SU-DHL-6 (cell line): ENCODE results near the gene RANBP9.

Source experiments
- H2AFZ ChIP-seq: fragments of 200-600 bp; sonication (generic); 2 replicates; pipeline ENCODE4 v1.6.1; 2014; ENCODE audit warnings: low read depth, mild to moderate bottlenecking, moderate library complexity, mixed read lengths, antibody characterized with exemption, low read length; ENCODE audit not compliant: severe bottlenecking
- H3F3A ChIP-seq: fragments of 200-600 bp; shearing (Covaris generic); 2 replicates; pipeline ENCODE4 v1.6.0; 2016; ENCODE audit warnings: antibody characterized with exemption, mild to moderate bottlenecking; ENCODE audit not compliant: insufficient read depth
- H3K27ac ChIP-seq: fragments of 200-600 bp; sonication (generic); 2 replicates; pipeline ENCODE4 v1.5.1; 2016; ENCODE audit warnings: low read depth, mild to moderate bottlenecking, low read length, moderate library complexity, mixed read lengths
- H3K27me3 ChIP-seq: fragments of 200-600 bp; sonication (generic), shearing (Covaris generic); 2 replicates; pipeline ENCODE4 v1.6.0; 2014; ENCODE audit warnings: mild to moderate bottlenecking, low read length
- H3K36me3 ChIP-seq: fragments of 200-600 bp; sonication (generic); 2 replicates; pipeline ENCODE4 v1.6.1; 2014; ENCODE audit warnings: mild to moderate bottlenecking, low read length, mixed read lengths
- H3K4me2 ChIP-seq: fragments of 300-600, 200-600 bp; shearing (Covaris generic), sonication (generic); 2 replicates; pipeline ENCODE4 v1.6.0; 2014; ENCODE audit warnings: low read length, low read depth, mild to moderate bottlenecking; ENCODE audit not compliant: poor library complexity, severe bottlenecking
- H3K4me3 ChIP-seq: fragments of 200-600 bp; sonication (generic); 2 replicates; pipeline ENCODE4 v1.5.1; 2014; ENCODE audit warnings: antibody characterized with exemption, low read length, mild to moderate bottlenecking, mixed read lengths; ENCODE audit not compliant: insufficient read depth, poor library complexity, severe bottlenecking
- H3K79me2 ChIP-seq: fragments of 200-600 bp; sonication (generic); 2 replicates; pipeline ENCODE4 v1.6.1; 2014; ENCODE audit warnings: mild to moderate bottlenecking, low read length, moderate library complexity; ENCODE audit not compliant: insufficient read depth
- H3K9ac ChIP-seq: fragments of 200-600 bp; sonication (generic); 2 replicates; pipeline ENCODE4 v1.7.0; 2014; ENCODE audit warnings: mild to moderate bottlenecking, low read length
- H3K9me2 ChIP-seq: fragments of 200-600 bp; sonication (generic); replicated peaks from 2 replicates; pipeline ENCODE4 v1.6.1; 2014; ENCODE audit warnings: low read length; ENCODE audit not compliant: insufficient read depth
- H3K9me3 ChIP-seq: fragments of 200-600 bp; sonication (generic); 2 replicates; pipeline ENCODE4 v1.6.1; 2014; ENCODE audit warnings: low read length, mixed read lengths; ENCODE audit not compliant: insufficient read depth
- H4K20me1 ChIP-seq: fragments of 200-600 bp; sonication (generic); 2 replicates; pipeline ENCODE4 v1.6.1; 2014; ENCODE audit warnings: low read depth, mild to moderate bottlenecking, antibody characterized with exemption, low read length, moderate library complexity, mixed read lengths
- EZH2phosphoT487 ChIP-seq: fragments of 200-600 bp; sonication (generic), shearing (Covaris generic); conservative IDR thresholded peaks from 2 replicates; pipeline ENCODE4 v1.6.1; 2018; ENCODE audit warnings: mild to moderate bottlenecking, antibody characterized with exemption, low read length, moderate library complexity, mixed read lengths
- TF ChIP-seq, protein P1 (sequence below): fragments of 200-600 bp; sonication (generic); IDR thresholded peaks from one replicate; pipeline ENCODE4 v1.5.1; 2017; ENCODE audit warnings: antibody characterized with exemption, mild to moderate bottlenecking, low read length, moderate library complexity; ENCODE audit not compliant: insufficient read depth, poor library complexity, severe bottlenecking

The RANBP9 gene

DNA sequence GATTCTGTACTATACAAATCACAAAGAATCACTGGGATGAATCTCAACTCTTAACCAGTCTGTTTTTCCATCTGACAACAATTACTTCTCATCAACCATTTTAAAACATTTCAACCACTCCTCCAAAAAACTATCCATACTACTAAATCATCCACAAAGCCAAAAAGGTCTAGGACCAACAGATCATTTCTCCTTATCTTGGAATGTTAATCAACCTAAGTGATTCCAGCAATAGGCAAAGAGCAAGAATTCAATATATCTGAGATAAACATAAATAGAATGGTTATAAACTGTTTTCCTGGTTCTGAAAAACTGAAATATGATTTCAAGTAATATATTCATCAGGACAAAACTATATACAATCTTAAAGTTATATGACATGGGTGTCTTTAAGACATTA is 28.6 kb downstream of the RANBP9 start:
- no peak overlapping the region for H3K9ac ChIP-seq
- peaks cover 13% of the 10 kb centered on the region; the same call in 1 of the 2 replicates for H3K36me3 ChIP-seq
- no peak overlapping the region for H3K27ac ChIP-seq
- peaks cover 95% of the 10 kb centered on the region for H3K79me2 ChIP-seq
- H3K9me2 ChIP-seq: no peaks in the 10 kb centered on the region
- H2AFZ ChIP-seq: no peak overlapping the region
- H3F3A ChIP-seq: no peaks in the 10 kb centered on the region
- H3K4me3 ChIP-seq: no peak overlapping the region
- H3K9me3 ChIP-seq: no peaks in the 10 kb centered on the region
- no peak overlapping the region for H3K4me2 ChIP-seq
- no peaks in the 10 kb centered on the region for H3K27me3 ChIP-seq
- TF ChIP-seq, protein P1, sequence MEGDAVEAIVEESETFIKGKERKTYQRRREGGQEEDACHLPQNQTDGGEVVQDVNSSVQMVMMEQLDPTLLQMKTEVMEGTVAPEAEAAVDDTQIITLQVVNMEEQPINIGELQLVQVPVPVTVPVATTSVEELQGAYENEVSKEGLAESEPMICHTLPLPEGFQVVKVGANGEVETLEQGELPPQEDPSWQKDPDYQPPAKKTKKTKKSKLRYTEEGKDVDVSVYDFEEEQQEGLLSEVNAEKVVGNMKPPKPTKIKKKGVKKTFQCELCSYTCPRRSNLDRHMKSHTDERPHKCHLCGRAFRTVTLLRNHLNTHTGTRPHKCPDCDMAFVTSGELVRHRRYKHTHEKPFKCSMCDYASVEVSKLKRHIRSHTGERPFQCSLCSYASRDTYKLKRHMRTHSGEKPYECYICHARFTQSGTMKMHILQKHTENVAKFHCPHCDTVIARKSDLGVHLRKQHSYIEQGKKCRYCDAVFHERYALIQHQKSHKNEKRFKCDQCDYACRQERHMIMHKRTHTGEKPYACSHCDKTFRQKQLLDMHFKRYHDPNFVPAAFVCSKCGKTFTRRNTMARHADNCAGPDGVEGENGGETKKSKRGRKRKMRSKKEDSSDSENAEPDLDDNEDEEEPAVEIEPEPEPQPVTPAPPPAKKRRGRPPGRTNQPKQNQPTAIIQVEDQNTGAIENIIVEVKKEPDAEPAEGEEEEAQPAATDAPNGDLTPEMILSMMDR: no peak
- no peak for TF ChIP-seq EZH2phosphoT487
- H4K20me1 ChIP-seq: peaks cover 13% of the 10 kb centered on the region

DNA sequence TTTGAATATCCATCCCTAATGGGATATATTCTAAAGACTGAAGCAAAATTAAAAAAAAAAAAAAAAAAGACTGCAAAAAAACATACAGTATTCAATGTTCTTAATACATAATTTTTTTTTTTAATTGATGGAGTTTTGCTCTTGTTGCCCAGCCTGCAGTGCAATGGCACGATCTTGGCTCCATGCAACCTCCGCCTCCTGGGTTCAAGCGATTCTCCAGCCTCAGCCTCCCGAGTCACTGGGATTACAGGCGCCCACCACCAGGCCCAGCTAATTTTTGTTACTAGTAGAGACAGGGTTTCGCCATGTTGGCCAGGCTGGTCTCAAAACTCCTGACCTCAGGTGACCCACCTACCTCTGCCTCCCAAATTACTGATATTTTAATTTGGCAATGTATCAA is 29.3 kb downstream of the RANBP9 start:
- H3K9me2 ChIP-seq: no peaks in the 10 kb centered on the region
- H3K36me3 ChIP-seq: peaks cover 15% of the 10 kb centered on the region; the same call in 1 of the 2 replicates
- H4K20me1 ChIP-seq: peaks cover 13% of the 10 kb centered on the region
- peaks cover 95% of the 10 kb centered on the region for H3K79me2 ChIP-seq
- H2AFZ ChIP-seq: no peak overlapping the region
- TF ChIP-seq, protein P1: no peak
- TF ChIP-seq EZH2phosphoT487: no peak
- H3K4me3 ChIP-seq: no peak overlapping the region
- no peak overlapping the region for H3K4me2 ChIP-seq
- no peaks in the 10 kb centered on the region for H3F3A ChIP-seq
- H3K27me3 ChIP-seq: no peaks in the 10 kb centered on the region
- no peak overlapping the region for H3K27ac ChIP-seq
- no peaks in the 10 kb centered on the region for H3K9me3 ChIP-seq
- no peak overlapping the region for H3K9ac ChIP-seq

DNA sequence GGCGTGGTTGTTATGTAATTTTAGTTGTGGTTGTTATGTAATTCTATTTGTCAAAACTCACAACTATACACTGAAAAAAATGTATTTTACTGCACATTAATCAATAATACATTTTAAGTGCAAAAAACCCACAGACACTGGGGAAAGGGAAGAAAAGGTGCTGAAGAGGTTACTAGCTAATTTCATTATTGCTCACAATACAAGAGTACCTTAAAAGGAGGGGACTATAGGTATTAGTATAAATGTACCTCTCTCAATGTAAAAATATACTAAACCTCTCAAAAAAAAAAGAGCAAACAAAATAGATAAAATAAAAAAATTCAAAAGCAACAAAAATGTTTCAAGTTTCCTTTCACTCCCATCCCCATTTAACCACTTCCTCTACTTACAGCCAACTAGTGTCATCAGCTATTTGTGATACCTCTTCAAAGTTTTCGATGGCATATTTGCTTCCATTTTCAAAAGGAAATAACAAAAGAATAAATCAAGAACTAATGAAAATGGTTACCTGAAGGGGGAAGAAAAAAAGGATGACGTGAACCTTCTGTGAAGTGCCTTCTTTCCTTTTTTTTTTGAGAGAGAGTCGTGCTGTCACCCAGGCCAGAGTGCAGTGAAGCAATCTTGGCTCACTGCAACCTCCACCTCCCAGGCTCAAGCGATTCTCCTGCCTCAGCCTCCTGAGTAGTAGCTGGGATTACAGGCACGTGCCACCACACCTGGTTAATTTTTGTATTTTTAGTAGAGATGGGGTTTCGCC is 30.2 kb downstream of the RANBP9 start:
- TF ChIP-seq, protein P1: no peak
- no peak for TF ChIP-seq EZH2phosphoT487
- Histone ChIP-seq H3K27ac (no peak overlapping the region), H3K4me2 (no peak overlapping the region), H3K79me2 (peaks cover 95% of the 10 kb centered on the region), H3K9ac (no peak overlapping the region), H3K4me3 (no peak overlapping the region), H3K27me3 (no peaks in the 10 kb centered on the region), H3F3A (no peaks in the 10 kb centered on the region), H3K36me3 (peaks cover 21% of the 10 kb centered on the region; the same call in 1 of the 2 replicates), H4K20me1 (peaks cover 13% of the 10 kb centered on the region), H3K9me2 (no peaks in the 10 kb centered on the region), H2AFZ (no peak overlapping the region), H3K9me3 (no peaks in the 10 kb centered on the region)
